ENCODE measurements around the gene NCLN. TPM values are rescaled to one million over a fixed set of nuclear protein-coding genes. Genes with fewer than 3 reads are reported as not detected.
"Not testable (repeated sequence)": the region's sequence is repeated elsewhere in the genome, so short reads cannot be mapped to it uniquely, and the experiment has no call there.

The NCLN gene
- total RNA-seq, 1 donor from 2014 or later: 57.0 TPM

DNA sequence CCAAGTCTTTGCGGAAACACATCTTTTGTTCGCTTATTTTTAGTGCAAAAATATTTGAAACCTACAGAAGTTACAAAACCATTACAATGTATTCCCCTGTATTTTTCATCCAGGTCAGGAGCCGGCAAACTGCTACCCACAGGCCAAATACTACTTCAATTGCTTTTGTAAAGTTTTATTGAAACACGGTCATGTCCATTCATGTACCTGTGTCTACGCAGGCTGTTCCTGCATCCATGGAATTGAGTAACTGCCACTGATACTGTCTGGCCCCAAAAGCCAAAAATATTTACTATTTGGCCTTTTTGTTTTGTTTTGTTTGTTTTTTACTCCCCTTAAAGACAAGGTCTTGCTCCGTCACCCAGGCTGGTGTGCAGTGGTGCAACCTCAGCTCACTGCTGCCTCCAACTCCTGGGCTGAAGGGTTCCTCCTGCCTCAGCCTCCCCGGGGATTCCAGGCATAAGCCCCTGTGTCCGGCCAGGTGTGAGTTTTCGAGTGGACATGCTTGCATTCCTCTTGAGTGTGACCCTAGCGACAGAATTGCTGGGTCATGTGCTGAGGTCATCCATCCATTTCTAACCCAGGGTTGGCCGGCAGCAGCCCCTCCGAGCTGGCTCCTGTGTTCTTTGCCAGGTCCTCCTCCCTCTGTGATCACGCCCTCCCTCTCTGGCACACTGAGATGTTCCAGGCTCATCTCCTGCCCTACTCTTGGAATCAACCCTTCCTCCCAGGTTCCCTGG, 18.0 kb upstream of the NCLN start:
- H3K27me3 ChIP-seq (ENCODE audit: control insufficient read depth, insufficient read depth, low read length): peaks cover 6% of the 10 kb centered on the region
- no peak for TF ChIP-seq CTCF (IDR thresholded peaks at IDR 0.05; ENCODE audit: insufficient read depth, low read length, poor library complexity, severe bottlenecking)
- no peaks in the 10 kb centered on the region for H3K36me3 ChIP-seq (ENCODE audit: control insufficient read depth, insufficient read depth, low read length)
- H3K4me3 ChIP-seq (ENCODE audit: low read depth, low read length): no peak overlapping the region
- no peak for DNase-seq (ENCODE audit: low read depth)

DNA sequence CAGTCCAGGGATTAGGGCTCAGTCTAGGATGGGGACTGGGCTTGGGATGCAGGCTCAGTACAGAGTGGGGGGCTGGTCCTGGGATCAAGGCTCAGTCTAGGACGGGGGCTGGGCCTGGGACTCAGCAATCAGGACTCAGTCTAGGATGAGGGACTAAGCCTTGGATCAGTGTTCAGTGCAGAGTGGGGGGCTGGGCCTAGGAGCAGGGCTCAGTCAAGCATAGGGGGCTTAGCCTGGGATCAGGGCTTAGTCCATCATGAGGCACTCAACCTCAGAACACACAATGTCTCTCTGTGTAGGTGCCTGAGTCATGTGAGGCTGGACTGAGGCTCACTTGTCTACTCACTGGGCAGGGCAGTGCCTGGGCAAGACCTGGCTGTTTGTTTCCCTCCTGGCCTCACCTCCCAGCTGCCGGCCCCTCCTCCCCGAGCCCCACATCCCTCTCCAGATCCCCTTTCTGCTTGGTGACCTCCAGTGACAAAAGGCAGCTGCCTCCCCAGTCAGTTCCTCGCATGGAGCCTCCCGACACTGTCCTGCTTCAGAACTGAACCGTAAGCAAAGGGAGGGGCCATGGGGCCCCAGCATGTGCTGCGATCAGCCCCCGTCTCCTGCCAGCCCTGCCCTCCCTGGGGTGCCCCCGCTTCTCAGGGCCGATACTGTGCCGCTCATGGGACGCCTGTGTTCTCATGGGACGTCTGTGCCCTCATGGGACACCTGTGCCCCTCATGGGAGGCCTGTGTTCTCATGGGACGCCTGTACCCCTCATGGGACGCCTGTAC, 13.6 kb upstream of the NCLN start:
- no peak for DNase-seq (ENCODE audit: low read depth)
- Histone ChIP-seq H3K36me3 (ENCODE audit: control insufficient read depth, insufficient read depth, low read length) (no peaks in the 10 kb centered on the region), H3K27me3 (ENCODE audit: control insufficient read depth, insufficient read depth, low read length) (peaks cover 6% of the 10 kb centered on the region), H3K4me3 (ENCODE audit: low read depth, low read length) (no peak overlapping the region)
- TF ChIP-seq CTCF (IDR thresholded peaks at IDR 0.05; ENCODE audit: insufficient read depth, low read length, poor library complexity, severe bottlenecking): no peak

DNA sequence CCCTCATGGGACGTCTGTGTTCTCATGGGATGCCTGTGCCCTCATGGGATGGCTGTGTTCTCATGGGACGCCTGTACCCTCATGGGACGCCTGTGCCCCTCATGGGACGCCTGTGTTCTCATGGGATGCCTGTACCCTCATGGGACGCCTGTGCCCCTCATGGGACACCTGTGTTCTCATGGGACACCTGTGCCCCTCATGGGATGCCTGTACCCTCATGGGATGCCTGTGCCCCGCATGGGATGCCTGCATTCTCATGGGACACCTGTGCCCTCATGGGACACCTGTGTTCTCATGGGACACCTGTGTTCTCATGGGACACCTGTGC, 13.1 kb upstream of the NCLN start:
- not testable (repeated sequence) for DNase-seq (ENCODE audit: low read depth); H3K36me3 ChIP-seq (ENCODE audit: control insufficient read depth, insufficient read depth, low read length); H3K27me3 ChIP-seq (ENCODE audit: control insufficient read depth, insufficient read depth, low read length); H3K4me3 ChIP-seq (ENCODE audit: low read depth, low read length)

DNA sequence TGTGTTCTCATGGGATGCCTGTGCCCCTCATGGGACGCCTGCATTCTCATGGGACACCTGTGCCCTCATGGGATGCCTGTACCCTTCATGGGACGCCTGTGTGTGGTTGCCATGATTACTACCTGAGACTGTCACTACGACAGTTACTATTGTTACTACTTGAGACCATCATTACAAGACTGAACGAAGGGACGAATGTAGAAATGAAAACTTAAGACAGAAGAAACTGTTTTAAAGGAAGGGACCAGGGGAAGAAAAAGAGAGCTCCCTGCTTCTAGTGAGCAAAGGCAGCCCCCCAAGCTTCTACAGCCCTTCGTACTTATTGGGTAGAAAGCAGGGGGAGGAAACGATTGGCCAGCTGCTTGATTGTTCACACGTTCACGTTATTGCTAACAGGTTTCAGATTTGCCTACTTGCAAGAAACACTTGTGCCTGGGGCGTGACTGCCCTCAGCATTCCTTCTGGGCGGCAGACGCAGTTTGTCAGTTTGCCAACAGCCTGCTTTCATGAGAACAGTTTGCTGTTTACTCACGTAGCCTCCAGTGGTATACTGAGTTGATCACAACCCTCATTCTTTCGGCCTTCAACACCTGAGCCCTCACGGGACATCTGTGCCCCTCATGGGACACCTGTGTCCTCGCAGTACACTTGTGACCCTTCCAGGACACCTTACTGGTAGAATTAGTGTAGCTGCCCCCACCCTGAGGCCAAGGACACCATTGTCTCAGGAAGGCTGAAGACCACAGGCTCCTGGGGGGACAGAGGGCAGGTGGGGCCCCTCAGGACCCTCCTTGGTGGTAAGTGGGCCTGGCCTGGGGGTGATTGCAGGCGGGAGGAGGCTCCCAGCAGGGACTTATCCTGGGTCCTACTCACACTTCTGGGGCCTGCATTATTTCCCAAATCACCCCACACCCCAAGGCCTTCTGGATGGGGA, 9.7 kb upstream of the NCLN start:
- H3K36me3 ChIP-seq (ENCODE audit: control insufficient read depth, insufficient read depth, low read length): no peaks in the 10 kb centered on the region
- TF ChIP-seq CTCF (IDR thresholded peaks at IDR 0.05; ENCODE audit: insufficient read depth, low read length, poor library complexity, severe bottlenecking): no peak
- H3K4me3 ChIP-seq (ENCODE audit: low read depth, low read length): no peak overlapping the region
- H3K27me3 ChIP-seq (ENCODE audit: control insufficient read depth, insufficient read depth, low read length): peaks cover 6% of the 10 kb centered on the region
- DNase-seq (ENCODE audit: low read depth): peak; percentile 67

DNA sequence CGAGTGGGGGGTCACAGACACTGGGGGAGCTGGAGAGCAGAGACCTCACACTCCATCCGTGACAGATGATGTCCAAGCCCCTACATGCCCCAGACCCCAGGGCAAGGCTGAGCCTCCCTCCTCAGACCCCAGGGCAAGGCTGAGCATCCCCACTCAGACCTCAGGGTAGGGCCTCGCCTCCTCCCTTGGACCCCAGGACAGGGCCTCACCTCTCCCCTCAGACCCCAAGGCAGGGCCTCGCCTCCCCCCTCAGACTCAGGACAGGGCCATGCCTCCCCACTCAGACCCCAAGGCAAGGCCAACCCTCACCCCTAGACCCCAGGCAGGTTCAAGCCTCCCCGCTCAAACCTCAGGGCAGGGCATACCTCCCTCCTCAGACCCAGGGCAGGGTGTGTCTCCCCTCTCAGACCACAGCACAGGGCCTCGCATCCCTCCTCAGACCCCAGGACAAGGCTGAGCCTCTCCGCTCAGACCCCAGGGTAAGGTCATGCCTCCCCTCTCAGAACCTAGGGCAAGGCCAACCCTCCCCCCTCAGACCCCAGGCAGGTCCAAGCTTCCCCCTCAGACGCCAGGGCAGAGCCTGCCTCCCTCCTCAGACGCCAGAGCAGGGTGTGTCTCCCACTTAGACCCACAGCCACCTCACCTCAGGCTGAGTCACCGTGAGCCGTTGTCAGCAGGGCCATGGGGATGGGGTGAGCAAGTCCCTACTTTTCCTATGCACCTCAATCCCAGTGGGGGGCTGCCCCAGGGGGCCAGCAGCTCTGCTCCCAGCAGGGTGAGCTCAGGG, 8.8 kb upstream of the NCLN start:
- Histone ChIP-seq H3K27me3 (ENCODE audit: control insufficient read depth, insufficient read depth, low read length) (no peaks in the 10 kb centered on the region), H3K36me3 (ENCODE audit: control insufficient read depth, insufficient read depth, low read length) (no peaks in the 10 kb centered on the region), H3K4me3 (ENCODE audit: low read depth, low read length) (no peak overlapping the region)
- DNase-seq (ENCODE audit: low read depth): peak; percentile 53
- TF ChIP-seq CTCF (IDR thresholded peaks at IDR 0.05; ENCODE audit: insufficient read depth, low read length, poor library complexity, severe bottlenecking): no peak

Measured in kidney epithelial cell (primary cell).